Endothelial cell of umbilical vein (primary cell): ENCODE data around the gene AKAP13. TPM values are rescaled to one million over a fixed set of nuclear protein-coding genes. Genes with fewer than 3 reads are reported as not detected.

Experiments used
- BruUV-seq: library from RNA; stranded (reverse); fragments of 400-500 nt; replicated peaks from 2 replicates; lab custom pipeline; 2021; lab: Mats Ljungman, UMichigan
- CTCF ChIA-PET: fragments of 300-600, 350-600 bp; sonication (Branson Sonifier 250); formaldehyde crosslinking; loops from one replicate; lab custom pipeline; 2021; ENCODE audit warnings: antibody characterized with exemption, inconsistent platforms; lab: Charles Lee
- POLR2A ChIA-PET: fragments of 300-600, 350-600 bp; sonication (Branson Sonifier 250); formaldehyde crosslinking; loops from one replicate; lab custom pipeline; 2021; ENCODE audit warnings: antibody characterized with exemption, inconsistent platforms; lab: Charles Lee
- DNase-seq: peaks from one replicate; pipeline ENCODE4 v3.0.0-alpha.2; 2011; ENCODE audit warnings: low read depth, low spot score
- FAIRE-seq: peaks from 2 replicates; lab custom pipeline; 2011; peaks lifted over from hg19 to GRCh38; lab: Jason Lieb, UNC
- H2AFZ ChIP-seq: 2 replicates; pipeline ENCODE4 v1.6.0; 2012; ENCODE audit warnings: low read depth, low read length, control low read depth, inconsistent platforms
- H3K27ac ChIP-seq: 2 replicates; pipeline ENCODE4 v1.5.1; 2011; ENCODE audit warnings: low read depth, mild to moderate bottlenecking, control low read depth, low read length, moderate library complexity; ENCODE audit not compliant: insufficient read depth
- H3K27me3 ChIP-seq, 2 experiments: 2 replicates each; pipeline versions ENCODE4 v1.6.0 to v1.6.1; 2011; ENCODE audit warnings: low read length in 2 of 2, mixed read lengths in 1 of 2; ENCODE audit not compliant: control insufficient read depth in 2 of 2, insufficient read depth in 2 of 2
- H3K36me3 ChIP-seq, 2 experiments: 2 replicates in 1 of 2; 3 replicates in 1 of 2; pipeline ENCODE4 v1.5.1; 2011; ENCODE audit warnings: low read length in 2 of 2, mild to moderate bottlenecking in 1 of 2, moderate library complexity in 1 of 2; ENCODE audit not compliant: control insufficient read depth in 2 of 2, insufficient read depth in 2 of 2; ENCODE audit errors: extremely low read depth in 1 of 2
- H3K4me1 ChIP-seq: 3 replicates; pipeline ENCODE4 v1.5.1; 2011; ENCODE audit warnings: mild to moderate bottlenecking, low read length; ENCODE audit not compliant: control insufficient read depth, insufficient read depth; ENCODE audit errors: extremely low read depth
- H3K4me2 ChIP-seq: 2 replicates; pipeline ENCODE4 v1.6.1; 2011; ENCODE audit warnings: low read length, control low read depth, mixed read lengths; ENCODE audit not compliant: insufficient read depth
- H3K4me3 ChIP-seq, 3 experiments: fragments of 200-600 bp in 1 of 3; sonication (generic), shearing (Covaris generic) in 1 of 3; replicated peaks in 1 of 3; 2 replicates each; pipeline ENCODE4 v1.5.1; 2011 to 2016; ENCODE audit warnings: control low read depth in 3 of 3, low read length in 3 of 3, mild to moderate bottlenecking in 2 of 3, inconsistent platforms in 1 of 3, low read depth in 1 of 3, moderate library complexity in 1 of 3; ENCODE audit not compliant: insufficient read depth in 1 of 3
- H3K79me2 ChIP-seq: 2 replicates; pipeline ENCODE4 v1.6.0; 2012; ENCODE audit warnings: low read length, inconsistent platforms; ENCODE audit not compliant: control insufficient read depth, insufficient read depth
- H3K9ac ChIP-seq: replicated peaks from 2 replicates; pipeline ENCODE3; 2011; ENCODE audit warnings: low read length, control low read depth; ENCODE audit not compliant: insufficient read depth; ENCODE audit errors: extremely low read depth
- H3K9me1 ChIP-seq: replicated peaks from 3 replicates; pipeline ENCODE4 v1.6.0; 2011; ENCODE audit warnings: mild to moderate bottlenecking, low read length; ENCODE audit not compliant: control insufficient read depth, insufficient read depth; ENCODE audit errors: extremely low read depth
- H3K9me3 ChIP-seq: replicated peaks from 2 replicates; pipeline ENCODE4 v1.5.1; 2012; ENCODE audit warnings: low read length, inconsistent platforms; ENCODE audit not compliant: control insufficient read depth, insufficient read depth
- H4K20me1 ChIP-seq: replicated peaks from 2 replicates; pipeline ENCODE3; 2011; ENCODE audit warnings: mild to moderate bottlenecking, low read length; ENCODE audit not compliant: control insufficient read depth, insufficient read depth; ENCODE audit errors: extremely low read depth
- EZH2 ChIP-seq: IDR thresholded peaks from 2 replicates; pipeline ENCODE4 v1.6.1; 2012; ENCODE audit warnings: borderline replicate concordance, low read depth, mild to moderate bottlenecking, moderate library complexity, low read length, inconsistent platforms; ENCODE audit not compliant: severe bottlenecking
- FOS ChIP-seq: IDR thresholded peaks from 2 replicates; pipeline ENCODE4 v1.6.1; 2011; ENCODE audit warnings: mild to moderate bottlenecking, low read length, moderate library complexity, borderline replicate concordance; ENCODE audit not compliant: insufficient read depth
- GATA2 ChIP-seq: IDR thresholded peaks from 2 replicates; pipeline ENCODE4 v1.7.0; 2011; ENCODE audit warnings: low read depth, mild to moderate bottlenecking, moderate library complexity, mixed read lengths, low read length; ENCODE audit not compliant: insufficient read length, insufficient read depth
- JUN ChIP-seq: IDR thresholded peaks from 2 replicates; pipeline ENCODE4 v1.6.1; 2011; ENCODE audit warnings: borderline replicate concordance, low read depth; ENCODE audit not compliant: insufficient read length, insufficient read depth
- MYC ChIP-seq: IDR thresholded peaks from one replicate; pipeline ENCODE4 v1.6.1; 2011; ENCODE audit warnings: mild to moderate bottlenecking, low read depth, low read length
- POLR2A ChIP-seq: IDR thresholded peaks from 2 replicates; pipeline ENCODE4 v1.6.1; 2012; ENCODE audit warnings: low read depth, mild to moderate bottlenecking, control low read depth, low read length
- POLR2AphosphoS5 ChIP-seq: IDR thresholded peaks from 2 replicates; pipeline ENCODE4 v1.6.1; 2012; ENCODE audit warnings: low read depth, mild to moderate bottlenecking, control low read depth, low read length, moderate library complexity; ENCODE audit not compliant: insufficient read depth
- dilution Hi-C: fragments of 300-500 bp; cut with MboI; formaldehyde crosslinking; loops from one replicate; pipeline ENCODE4 v1.15.0; 2019; ENCODE audit warnings: low sequenced_read_pairs; ENCODE audit not compliant: extremely low pct_ligation_motif_present
- intact Hi-C: fragments of 100-400 bp; cut with micrococcal nuclease; formaldehyde crosslinking; loops from one replicate; pipeline ENCODE4 v1.10.0; 2022
- polyA plus RNA-seq, 4 experiments: library from polyadenylated mRNA; depleted of rRNA in 3 of 4; stranded (reverse) in 3 of 4; unstranded in 1 of 4; fragments of >200 nt; gene quantifications; 2 replicates each; pipeline versions ENCODE4 v1.2.1 to v1.2.3, GENCODE V29; 2011 to 2012; ENCODE audit warnings: missing spikeins in 1 of 4
- total RNA-seq: library from RNA; stranded (reverse); gene quantifications from 2 replicates; pipeline ENCODE4 v1.2.3, GENCODE V29; 2021
- TF ChIP-seq, protein P1 (sequence below): IDR thresholded peaks from 2 replicates; pipeline ENCODE4 v1.6.1; 2011; ENCODE audit not compliant: insufficient read depth, insufficient read length
- TF ChIP-seq, protein P2 (sequence below), 2 donors: IDR thresholded peaks; 1 replicate in 1 of 2; 2 replicates in 1 of 2; pipeline ENCODE4 v1.5.1; 2011; ENCODE audit warnings: low read length in 2 of 2, mild to moderate bottlenecking in 2 of 2, moderate library complexity in 2 of 2, control low read depth in 1 of 2, inconsistent platforms in 1 of 2, low read depth in 1 of 2; ENCODE audit not compliant: insufficient read depth in 1 of 2; ENCODE audit errors: extremely low read depth in 1 of 2

AKAP13 gene
- total and polyA plus RNA-seq, 2 donors (not counting 3 experiments of a cell fraction or from before 2014, with no cell fraction given), result 22.8 to 87.8 TPM

DNA sequence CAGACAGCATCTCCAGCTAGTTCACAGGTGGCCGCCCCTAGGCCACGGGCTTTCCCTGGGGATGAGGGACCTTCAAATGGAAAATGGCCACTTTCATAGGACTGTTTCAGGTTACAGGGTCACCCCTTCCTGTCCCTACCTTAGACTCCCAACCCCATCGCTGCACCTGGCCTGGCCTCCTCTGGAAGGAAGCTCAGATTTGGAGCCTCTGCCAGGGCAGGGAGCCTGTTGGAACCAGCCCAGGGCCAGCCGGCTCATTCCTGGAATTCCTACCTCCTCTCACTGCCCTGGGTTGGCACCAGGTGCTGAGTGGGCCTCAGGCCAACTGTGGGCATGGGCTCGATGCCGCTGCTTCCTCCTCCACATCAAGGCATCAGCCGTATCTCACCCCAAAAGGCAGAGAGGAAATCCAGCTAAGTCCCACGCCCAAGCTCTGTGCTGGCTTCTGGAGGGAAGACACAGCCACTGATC lies 372.1 kb downstream of the AKAP13 start:
- ChIA-PET POLR2A (no interaction called here), CTCF (interaction anchor here (1.1 to 1.3 kb wide), 4 partner anchors 9 to 23 kb away, joined by 3 to 4 read pairs (median 3); no protein-coding TSS in a partner anchor)
- Histone ChIP-seq H3K4me2 (no peak overlapping the region), H3K4me1 (no peaks in the 10 kb centered on the region), H3K9me1 (no peaks in the 10 kb centered on the region), H4K20me1 (no peaks in the 10 kb centered on the region), H3K79me2 (no peaks in the 10 kb centered on the region), H3K36me3 (no peaks in the 10 kb centered on the region), H3K9me3 (no peaks in the 10 kb centered on the region), H3K27me3 (no peaks in the 10 kb centered on the region), H3K9ac (no peak overlapping the region), H2AFZ (no peak overlapping the region), H3K4me3 (no peak overlapping the region), H3K27ac (no peak overlapping the region)
- FAIRE-seq (no peak), DNase-seq (no peak)
- intact Hi-C loops, result no loop called here
- BruUV-seq, result no TSS peak
- dilution Hi-C loops, result no loop called here
- TF ChIP-seq MYC, result no peak
- TF ChIP-seq POLR2AphosphoS5, result no peak
- TF ChIP-seq POLR2A, result no peak
- no peak for TF ChIP-seq JUN
- no peak for TF ChIP-seq EZH2
- TF ChIP-seq FOS, result no peak
- TF ChIP-seq, protein P1, sequence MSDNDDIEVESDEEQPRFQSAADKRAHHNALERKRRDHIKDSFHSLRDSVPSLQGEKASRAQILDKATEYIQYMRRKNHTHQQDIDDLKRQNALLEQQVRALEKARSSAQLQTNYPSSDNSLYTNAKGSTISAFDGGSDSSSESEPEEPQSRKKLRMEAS, result no peak
- TF ChIP-seq, protein P2, sequence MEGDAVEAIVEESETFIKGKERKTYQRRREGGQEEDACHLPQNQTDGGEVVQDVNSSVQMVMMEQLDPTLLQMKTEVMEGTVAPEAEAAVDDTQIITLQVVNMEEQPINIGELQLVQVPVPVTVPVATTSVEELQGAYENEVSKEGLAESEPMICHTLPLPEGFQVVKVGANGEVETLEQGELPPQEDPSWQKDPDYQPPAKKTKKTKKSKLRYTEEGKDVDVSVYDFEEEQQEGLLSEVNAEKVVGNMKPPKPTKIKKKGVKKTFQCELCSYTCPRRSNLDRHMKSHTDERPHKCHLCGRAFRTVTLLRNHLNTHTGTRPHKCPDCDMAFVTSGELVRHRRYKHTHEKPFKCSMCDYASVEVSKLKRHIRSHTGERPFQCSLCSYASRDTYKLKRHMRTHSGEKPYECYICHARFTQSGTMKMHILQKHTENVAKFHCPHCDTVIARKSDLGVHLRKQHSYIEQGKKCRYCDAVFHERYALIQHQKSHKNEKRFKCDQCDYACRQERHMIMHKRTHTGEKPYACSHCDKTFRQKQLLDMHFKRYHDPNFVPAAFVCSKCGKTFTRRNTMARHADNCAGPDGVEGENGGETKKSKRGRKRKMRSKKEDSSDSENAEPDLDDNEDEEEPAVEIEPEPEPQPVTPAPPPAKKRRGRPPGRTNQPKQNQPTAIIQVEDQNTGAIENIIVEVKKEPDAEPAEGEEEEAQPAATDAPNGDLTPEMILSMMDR (IDR thresholded peaks at IDR 0.05; ENCODE audit: extremely low read depth in 1 of 2, insufficient read depth in 1 of 2, low read depth in 1 of 2, low read length in 2 of 2), result no peak
- no peak for TF ChIP-seq GATA2
